HepG2 (cell line): Measurements from ENCODE around the gene IL32. TPM values are rescaled to one million over a fixed set of nuclear protein-coding genes. Genes with fewer than 3 reads are reported as not detected.

Experiments used
- JUN ChIP-seq: sonication (generic); formaldehyde crosslinking; IDR thresholded peaks from 2 replicates; pipeline ENCODE4 v1.4.0; 2020; ENCODE audit warnings: mild to moderate bottlenecking, missing genetic modification reagents
- KLF11 ChIP-seq: IDR thresholded peaks from 2 replicates; pipeline ENCODE4 v1.6.1; 2016; ENCODE audit warnings: missing compliant biosample characterization
- LCORL ChIP-seq, 2 experiments: fragments of 450-650 bp in 1 of 2; sonication (generic) in 1 of 2; formaldehyde crosslinking in 1 of 2; IDR thresholded peaks; 2 replicates each; pipeline versions ENCODE4 v1.5.0 to v1.6.1; 2017 to 2020; ENCODE audit warnings: antibody characterized with exemption in 1 of 2, missing genetic modification reagents in 1 of 2
- MED8 ChIP-seq: sonication (generic); formaldehyde crosslinking; IDR thresholded peaks from 2 replicates; pipeline ENCODE4 v1.8.1; 2023; ENCODE audit warnings: mild to moderate bottlenecking, missing genetic modification reagents; ENCODE audit not compliant: insufficient replicate concordance
- NCOA5 ChIP-seq: sonication (generic); formaldehyde crosslinking; IDR thresholded peaks from 2 replicates; pipeline ENCODE4 v1.4.0; 2020; ENCODE audit warnings: missing genetic modification reagents
- SATB2 ChIP-seq: sonication (generic); formaldehyde crosslinking; IDR thresholded peaks from 2 replicates; pipeline ENCODE4 v1.5.0; 2020; ENCODE audit warnings: missing genetic modification reagents
- SMAD9 ChIP-seq: sonication (generic); formaldehyde crosslinking; IDR thresholded peaks from 2 replicates; pipeline ENCODE4 v1.5.1; 2020; ENCODE audit warnings: mild to moderate bottlenecking, missing genetic modification reagents
- SOX5 ChIP-seq: IDR thresholded peaks from 2 replicates; pipeline ENCODE4 v1.6.1; 2016; ENCODE audit warnings: borderline replicate concordance
- SP5 ChIP-seq: IDR thresholded peaks from 2 replicates; pipeline ENCODE4 v1.6.1; 2016; ENCODE audit warnings: low read depth, borderline replicate concordance
- TCF12 ChIP-seq, 2 experiments: fragments of 450-650 bp in 1 of 2; sonication (generic) in 1 of 2; formaldehyde crosslinking in 1 of 2; IDR thresholded peaks; 2 replicates each; pipeline versions ENCODE4 v1.6.1 to v1.8.0; 2017 to 2022; ENCODE audit warnings: antibody characterized with exemption in 1 of 2, mild to moderate bottlenecking in 1 of 2, missing genetic modification reagents in 1 of 2, moderate library complexity in 1 of 2
- ZFY ChIP-seq: sonication (generic); formaldehyde crosslinking; IDR thresholded peaks from 2 replicates; pipeline ENCODE4 v1.4.0; 2020; ENCODE audit warnings: missing genetic modification reagents
- ZFYVE20 ChIP-seq: sonication (generic); formaldehyde crosslinking; IDR thresholded peaks from 2 replicates; pipeline ENCODE4 v1.8.0; 2023; ENCODE audit warnings: low read depth, mild to moderate bottlenecking, moderate library complexity, missing genetic modification reagents, borderline replicate concordance
- ZHX1 ChIP-seq: sonication (generic); formaldehyde crosslinking; IDR thresholded peaks from 2 replicates; pipeline ENCODE4 v1.8.1; 2022; ENCODE audit warnings: low read depth, mild to moderate bottlenecking, missing genetic modification reagents
- ZNF260 ChIP-seq: sonication (generic); formaldehyde crosslinking; IDR thresholded peaks from 2 replicates; pipeline ENCODE4 v1.4.0; 2020; ENCODE audit warnings: missing genetic modification reagents, low read depth, mild to moderate bottlenecking, borderline replicate concordance
- ZNF329 ChIP-seq: sonication (generic); formaldehyde crosslinking; IDR thresholded peaks from 2 replicates; pipeline ENCODE4 v1.9.0; 2021; ENCODE audit warnings: low read depth, mild to moderate bottlenecking, missing genetic modification reagents
- ZNF687 ChIP-seq: sonication (generic); formaldehyde crosslinking; IDR thresholded peaks from 2 replicates; pipeline ENCODE4 v1.5.1; 2020; ENCODE audit warnings: mild to moderate bottlenecking, missing genetic modification reagents, moderate library complexity
- ZSCAN31 ChIP-seq: sonication (generic); formaldehyde crosslinking; IDR thresholded peaks from 2 replicates; pipeline ENCODE4 v1.5.0; 2020; ENCODE audit warnings: low read depth, mild to moderate bottlenecking, missing genetic modification reagents
- ZXDC ChIP-seq: sonication (generic); formaldehyde crosslinking; IDR thresholded peaks from 2 replicates; pipeline ENCODE4 v1.5.0; 2020; ENCODE audit warnings: mild to moderate bottlenecking, missing genetic modification reagents
- polyA plus RNA-seq, 8 experiments: library from polyadenylated mRNA; depleted of rRNA in 3 of 8; stranded (reverse) in 7 of 8; unstranded in 1 of 8; fragments of >200 nt; fragmentation: Illumina TruSeq in 4 of 8; extraction: Trizol in 4 of 8; gene quantifications; 2 replicates each; pipeline versions ENCODE4 v1.2.1 to v1.2.3, GENCODE V29; 2011 to 2016; ENCODE audit warnings: low read depth in 4 of 8, missing spikeins in 1 of 8, mixed read lengths in 1 of 8; ENCODE audit not compliant: insufficient read depth in 1 of 8
- total RNA-seq, 5 experiments: library from RNA; depleted of rRNA; stranded (reverse); fragments of >200 nt; fragmentation: Illumina TruSeq; extraction: Trizol; gene quantifications; 2 replicates each; pipeline ENCODE4 v1.2.3, GENCODE V29; 2016; ENCODE audit warnings: low read depth in 1 of 5

The IL32 gene
- total and polyA plus RNA-seq, 2 of the 13 experiments (the other 11 are each of a cell fraction or from before 2014, with no cell fraction given) = 115 to 165 TPM

GRCh38 chr16:3059041-3059722, 6.3 kb upstream of the IL32 start (continued):
- TF ChIP-seq LCORL (IDR thresholded peaks at IDR 0.05) (no peak), LCORL (CRISPR knock-in tag; IDR thresholded peaks at IDR 0.05) (peak; percentile 89), ZSCAN31 (peak; percentile 72), ZNF687 (peak; percentile 83), KLF11 (no peak), SATB2 (CRISPR knock-in tag) (no peak), ZXDC (CRISPR knock-in tag) (0 out of 2 replicates have a peak, but pooled peaks have one; percentile 21), SP5 (CRISPR knock-in tag) (peak; percentile 70; the same call in 1 of the 2 replicates), ZNF329 (0 out of 2 replicates have a peak, but pooled peaks have one; percentile 45), SMAD9 (CRISPR knock-in tag) (no peak), ZNF260 (CRISPR knock-in tag) (0 out of 2 replicates have a peak, but pooled peaks have one; percentile 27), TCF12 (IDR thresholded peaks at IDR 0.05) (no peak), TCF12 (CRISPR knock-in tag; IDR thresholded peaks at IDR 0.05) (0 out of 2 replicates have a peak, but pooled peaks have one; percentile 42), JUN (CRISPR knock-in tag) (peak; percentile 33; the same call in 1 of the 2 replicates), MED8 (CRISPR knock-in tag) (peak; percentile 53), SOX5 (CRISPR knock-in tag) (peak; percentile 34; the same call in 1 of the 2 replicates), NCOA5 (CRISPR knock-in tag) (no peak), ZFY (CRISPR knock-in tag) (peak; percentile 69), ZFYVE20 (CRISPR knock-in tag) (no peak), ZHX1 (CRISPR knock-in tag) (peak; percentile 88)
